Omental fat pad (tissue), 4 donors: ENCODE results near the gene SFXN4. TPM values are rescaled to one million over a fixed set of nuclear protein-coding genes. Genes with fewer than 3 reads are reported as not detected.

Source experiments
- ATAC-seq: fragments of 150-250 bp; one replicate; pipeline ENCODE4 v1.9.1; 2016; ENCODE audit warnings: mild to moderate bottlenecking, moderate library complexity; ENCODE audit not compliant: low FRiP score
- DNase-seq: peaks from one replicate; pipeline ENCODE4 v3.0.0-alpha.2; 2019; ENCODE audit warnings: low spot score
- CTCF ChIP-seq, 3 donors: fragments of 450-650 bp; IDR thresholded peaks; one replicate each; pipeline ENCODE4 v1.5.1; 2016 to 2017; ENCODE audit warnings: antibody characterized with exemption in 3 of 3, mild to moderate bottlenecking in 3 of 3, moderate library complexity in 2 of 3
- total RNA-seq, 4 donors: library from RNA; depleted of rRNA; stranded (reverse); fragments of >200 nt; gene quantifications; one replicate each; pipeline ENCODE4 v1.1.0, GENCODE V29; 2016

The SFXN4 gene
- total RNA-seq, 4 donors from 2014 or later: 17.1 to 30.1 (median 24.2) TPM

- no peak for TF ChIP-seq CTCF (IDR thresholded peaks at IDR 0.05)
- DNase-seq: no peak
Observed at GRCh38 chr10:119174109-119174508, 8.6 kb upstream of the SFXN4 start.

GRCh38 chr10:119167041-119167440, 1.5 kb upstream of the SFXN4 start:
- no peak for ATAC-seq
- no peak for TF ChIP-seq CTCF (IDR thresholded peaks at IDR 0.05)
- no peak for DNase-seq

More at GRCh38 chr10:119174109-119174508, 8.6 kb upstream of the SFXN4 start:
- ATAC-seq: no peak

- ATAC-seq (no peak), DNase-seq (no peak)
- no peak for TF ChIP-seq CTCF (IDR thresholded peaks at IDR 0.05)
Observed at GRCh38 chr10:119166564-119166963, 1.1 kb upstream of the SFXN4 start.

GRCh38 chr10:119166118-119166500, 595 bp upstream of the SFXN4 start:
- TF ChIP-seq CTCF (IDR thresholded peaks at IDR 0.05): no peak
- no peak for ATAC-seq
- DNase-seq: no peak

- DNase-seq (no peak), ATAC-seq (no peak)
- no peak for TF ChIP-seq CTCF (IDR thresholded peaks at IDR 0.05)
Observed at GRCh38 chr10:119162452-119163092, 2.9 kb downstream of the SFXN4 start.

- no peak for TF ChIP-seq CTCF (IDR thresholded peaks at IDR 0.05)
- ATAC-seq (no peak), DNase-seq (no peak)
Observed at GRCh38 chr10:119161680-119162451, 3.6 kb downstream of the SFXN4 start.

GRCh38 chr10:119159332-119159731, 6.2 kb downstream of the SFXN4 start:
- no peak for TF ChIP-seq CTCF (IDR thresholded peaks at IDR 0.05)
- no peak for DNase-seq

More at GRCh38 chr10:119159332-119159731, 6.2 kb downstream of the SFXN4 start:
- ATAC-seq: no peak
